Embryonic facial prominence (tissue), 1 donor: ENCODE data around the gene HOXA10.

Source experiments
- DNase-seq: peaks from one replicate; pipeline ENCODE4 v3.0.0-alpha.2; 2016; ENCODE audit errors: extremely low spot score

Gene HOXA10

GRCh38 chr7:27191833-27192545 is 17.9 kb upstream of the HOXA10 start:
- DNase-seq: no peak

GRCh38 chr7:27191161-27191731 is 17.1 kb upstream of the HOXA10 start:
- DNase-seq: no peak

GRCh38 chr7:27189997-27190748 is 16.1 kb upstream of the HOXA10 start:
- no peak for DNase-seq

- DNase-seq: no peak
Measured at GRCh38 chr7:27189295-27189996, 15.3 kb upstream of the HOXA10 start.

- no peak for DNase-seq
Measured at GRCh38 chr7:27188386-27189294, 14.5 kb upstream of the HOXA10 start.

GRCh38 chr7:27187475-27188385 is 13.6 kb upstream of the HOXA10 start:
- no peak for DNase-seq

- DNase-seq: no peak
Measured at GRCh38 chr7:27186668-27187474, 12.8 kb upstream of the HOXA10 start.

GRCh38 chr7:27185854-27186667 is 11.9 kb upstream of the HOXA10 start:
- no peak for DNase-seq

GRCh38 chr7:27185013-27185853 is 11.1 kb upstream of the HOXA10 start, which contains the start of gene HOXA11:
Gene HOXA11 (minus strand): TSS chr7:27185232. CDS start chr7:27185144, 88 bp downstream.
- DNase-seq: no peak

- no peak for DNase-seq
Measured at GRCh38 chr7:27184337-27185012, 10.4 kb upstream of the HOXA10 start.

GRCh38 chr7:27183682-27184336 is 9.7 kb upstream of the HOXA10 start:
- no peak for DNase-seq

- no peak for DNase-seq
Measured at GRCh38 chr7:27182861-27183681, 9.0 kb upstream of the HOXA10 start.

- DNase-seq: no peak
Measured at GRCh38 chr7:27182285-27182841, 8.2 kb upstream of the HOXA10 start.

- no peak for DNase-seq
Measured at GRCh38 chr7:27181795-27182275, 7.7 kb upstream of the HOXA10 start.
